SK-N-SH (cell line): ENCODE results near the gene PITHD1. TPM values are rescaled to one million over a fixed set of nuclear protein-coding genes. Genes with fewer than 3 reads are reported as not detected.

Experiments
- CTCF ChIA-PET: fragments of 300-600, 350-600 bp; formaldehyde crosslinking; extraction: SDS; loops from one replicate; lab custom pipeline; 2021; lab: Yijun Ruan, JAX
- POLR2A ChIA-PET: fragments of 350-600 bp; sonication (Branson Sonifier 250); formaldehyde crosslinking; extraction: SDS; loops from one replicate; lab custom pipeline; 2020; ENCODE audit warnings: antibody characterized with exemption, inconsistent platforms; lab: Yijun Ruan, JAX
- DNase-seq: peaks from one replicate; pipeline ENCODE4 v3.0.0; 2012
- H2AFZ ChIP-seq: fragments of 200-600 bp; sonication (generic); 2 replicates; pipeline ENCODE4 v1.8.1; 2016; ENCODE audit warnings: antibody characterized with exemption, mild to moderate bottlenecking, low read depth
- H3F3A ChIP-seq: fragments of 200-600 bp; sonication (generic); replicated peaks from 2 replicates; pipeline ENCODE3; 2016; ENCODE audit warnings: antibody characterized with exemption, mild to moderate bottlenecking; ENCODE audit not compliant: insufficient read depth
- H3K27ac ChIP-seq, 2 experiments: fragments of 200-500 bp in 1 of 2; fragments of 200-600 bp in 1 of 2; sonication (Bioruptor generic) in 1 of 2; sonication (generic), shearing (Covaris generic) in 1 of 2; 2 replicates each; pipeline versions ENCODE4 v1.5.1 to v1.6.1; 2014 to 2016; ENCODE audit warnings: low read depth in 2 of 2, inconsistent platforms in 1 of 2, low read length in 1 of 2, mild to moderate bottlenecking in 1 of 2, mixed read lengths in 1 of 2
- H3K27me3 ChIP-seq: fragments of 200-600 bp; sonication (generic), shearing (Covaris generic); 2 replicates; pipeline ENCODE4 v1.6.1; 2016; ENCODE audit warnings: mixed run types; ENCODE audit not compliant: insufficient read depth
- H3K36me3 ChIP-seq, 2 experiments: fragments of 200-500 bp in 1 of 2; fragments of 200-600 bp in 1 of 2; sonication (Bioruptor generic) in 1 of 2; sonication (generic) in 1 of 2; replicated peaks in 1 of 2; 2 replicates each; pipeline versions ENCODE3 to v1.5.1; 2014 to 2016; ENCODE audit warnings: low read length in 1 of 2, mild to moderate bottlenecking in 1 of 2; ENCODE audit not compliant: insufficient read depth in 2 of 2, control insufficient read depth in 1 of 2
- H3K4me1 ChIP-seq, 2 experiments: fragments of 200-500 bp in 1 of 2; fragments of 200-600 bp in 1 of 2; sonication (Bioruptor generic) in 1 of 2; sonication (generic), shearing (Covaris generic) in 1 of 2; 2 replicates each; pipeline versions ENCODE4 v1.5.1 to v1.6.1; 2014 to 2016; ENCODE audit warnings: low read depth in 1 of 2, low read length in 1 of 2, mixed run types in 1 of 2; ENCODE audit not compliant: insufficient read depth in 2 of 2, control insufficient read depth in 1 of 2
- H3K4me2 ChIP-seq: fragments of 200-600 bp; sonication (generic), shearing (Covaris generic); 2 replicates; pipeline ENCODE4 v1.6.1; 2017; ENCODE audit warnings: mixed run types
- H3K4me3 ChIP-seq, 2 experiments: fragments of 200-500 bp in 1 of 2; fragments of 200-600 bp in 1 of 2; sonication (Bioruptor generic) in 1 of 2; sonication (generic), shearing (Covaris generic) in 1 of 2; 2 replicates each; pipeline versions ENCODE4 v1.5.1 to v1.8.1; 2014 to 2016; ENCODE audit warnings: low read depth in 2 of 2, inconsistent platforms in 1 of 2, low read length in 1 of 2, mild to moderate bottlenecking in 1 of 2, mixed read lengths in 1 of 2, moderate library complexity in 1 of 2
- H3K79me2 ChIP-seq: fragments of 200-600 bp; sonication (generic); 2 replicates; pipeline ENCODE4 v1.8.1; 2017; ENCODE audit warnings: mild to moderate bottlenecking; ENCODE audit not compliant: insufficient read depth
- H3K9ac ChIP-seq: fragments of 200-600 bp; sonication (generic); 2 replicates; pipeline ENCODE4 v1.6.1; 2017; ENCODE audit warnings: mixed run types
- H3K9me2 ChIP-seq: fragments of 200-600 bp; sonication (generic); 2 replicates; pipeline ENCODE4 v1.6.1; 2017; ENCODE audit warnings: mixed run types
- H3K9me3 ChIP-seq: fragments of 200-600 bp; sonication (generic); 2 replicates; pipeline ENCODE4 v1.6.1; 2017; ENCODE audit warnings: mixed run types, mild to moderate bottlenecking, moderate library complexity
- H4K20me1 ChIP-seq: fragments of 200-600 bp; sonication (generic); 2 replicates; pipeline ENCODE4 v1.6.1; 2017; ENCODE audit warnings: mild to moderate bottlenecking, mixed run types; ENCODE audit not compliant: insufficient read depth
- EZH2phosphoT487 ChIP-seq: fragments of 200-600 bp; sonication (generic); IDR thresholded peaks from 2 replicates; pipeline ENCODE4 v1.6.1; 2017; ENCODE audit warnings: low read depth, mixed run types, mild to moderate bottlenecking, antibody characterized with exemption, moderate library complexity, borderline replicate concordance
- JUND ChIP-seq: IDR thresholded peaks from 2 replicates; pipeline ENCODE4 v1.4.0; 2012
- MEF2A ChIP-seq: IDR thresholded peaks from 2 replicates; pipeline ENCODE4 v1.4.0; 2012; ENCODE audit warnings: low read depth, borderline replicate concordance
- NFIC ChIP-seq: IDR thresholded peaks from 2 replicates; pipeline ENCODE4 v1.4.0; 2012; ENCODE audit warnings: borderline replicate concordance
- NRF1 ChIP-seq: IDR thresholded peaks from 2 replicates; pipeline ENCODE4 v1.6.1; 2012; ENCODE audit warnings: low read depth, mild to moderate bottlenecking, low read length
- RAD21 ChIP-seq: IDR thresholded peaks from 2 replicates; pipeline ENCODE4 v1.6.1; 2012; ENCODE audit warnings: mild to moderate bottlenecking, low read length
- SIN3A ChIP-seq: IDR thresholded peaks from 2 replicates; pipeline ENCODE4 v1.6.1; 2012; ENCODE audit warnings: low read depth, mild to moderate bottlenecking, low read length, moderate library complexity, borderline replicate concordance
- SMC3 ChIP-seq: IDR thresholded peaks from 2 replicates; pipeline ENCODE4 v1.6.1; 2012; ENCODE audit warnings: low read depth, low read length, improper control_type of control experiment
- TAF1 ChIP-seq: IDR thresholded peaks from 2 replicates; pipeline ENCODE4 v1.6.1; 2012; ENCODE audit warnings: low read depth, mild to moderate bottlenecking, low read length, moderate library complexity, borderline replicate concordance
- TEAD4 ChIP-seq: IDR thresholded peaks from 2 replicates; pipeline ENCODE4 v1.4.0; 2012; ENCODE audit warnings: mild to moderate bottlenecking, borderline replicate concordance; ENCODE audit not compliant: insufficient read depth
- YY1 ChIP-seq: IDR thresholded peaks from 2 replicates; pipeline ENCODE4 v1.4.0; 2012; ENCODE audit warnings: low read depth, mild to moderate bottlenecking
- WGBS: methylation state at CpG from one replicate; pipeline ENCODE4 v1.1.6; 2017; ENCODE audit warnings: low lambda C conversion rate; 5-methylcytosine and 5-hydroxymethylcytosine counted together
- polyA plus RNA-seq, 3 experiments: library from polyadenylated mRNA; depleted of rRNA; stranded (reverse); fragments of >200 nt; gene quantifications; 2 replicates each; pipeline ENCODE4 v1.2.3, GENCODE V29; 2012
- TF ChIP-seq, protein P1 (sequence below): IDR thresholded peaks from 2 replicates; pipeline ENCODE4 v1.4.0; 2012; ENCODE audit warnings: low read depth, borderline replicate concordance
- TF ChIP-seq, protein P2 (sequence below): IDR thresholded peaks from 2 replicates; pipeline ENCODE4 v1.6.1; 2012; ENCODE audit warnings: mild to moderate bottlenecking, low read depth, low read length, moderate library complexity
- TF ChIP-seq, protein P3 (sequence below): fragments of 150-350 bp; IDR thresholded peaks from 2 replicates; pipeline ENCODE4 v1.6.1; 2017; ENCODE audit warnings: antibody characterized with exemption, low read length, low read depth, borderline replicate concordance
- TF ChIP-seq, protein P4 (sequence below): fragments of 200-600 bp; sonication (generic); IDR thresholded peaks from 2 replicates; pipeline ENCODE4 v1.6.1; 2017; ENCODE audit warnings: antibody characterized with exemption, mild to moderate bottlenecking, moderate library complexity
- TF ChIP-seq, protein P5 (sequence below): IDR thresholded peaks from 2 replicates; pipeline ENCODE4; 2012

PITHD1 gene
- polyA plus RNA-seq, 1 of the 3 experiments (the other 2 are of a cell fraction), result 36.3 TPM

DNA sequence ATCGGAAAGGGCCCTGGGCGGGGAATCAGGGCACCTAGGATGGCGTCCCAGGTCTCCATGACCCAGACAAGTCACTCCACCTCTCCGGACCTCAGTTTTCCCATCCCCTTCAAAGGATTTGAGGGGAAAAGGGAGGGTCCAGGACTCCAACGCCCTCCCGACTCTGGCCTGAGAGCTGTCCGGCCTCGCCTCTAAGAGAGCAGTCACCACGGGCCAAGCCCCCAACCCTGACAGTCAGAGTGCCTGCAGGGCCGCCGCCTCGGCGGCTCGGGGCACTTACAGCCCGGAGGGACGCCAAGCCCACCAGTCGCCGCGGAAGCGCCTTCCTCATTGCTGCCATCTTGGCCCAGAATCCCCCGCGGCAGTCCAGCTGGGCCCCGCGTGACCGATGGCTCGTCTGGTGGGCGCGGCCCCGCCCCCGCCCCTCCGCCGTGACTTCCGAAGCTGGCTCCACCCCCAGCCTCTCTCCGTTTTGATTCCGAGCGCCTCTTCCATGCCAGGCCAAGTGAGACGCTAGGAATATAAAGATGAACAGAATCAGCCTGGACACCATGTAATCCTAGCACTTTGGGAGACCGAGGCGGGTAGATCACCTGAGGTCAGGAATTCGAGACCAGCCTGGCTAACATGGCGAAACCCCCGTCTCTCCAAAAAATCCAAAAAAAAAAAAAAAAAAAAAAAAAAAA, 47.0 kb downstream of the PITHD1 start, which contains the start of gene HMGCL (continued):
- TF ChIP-seq, protein P1, sequence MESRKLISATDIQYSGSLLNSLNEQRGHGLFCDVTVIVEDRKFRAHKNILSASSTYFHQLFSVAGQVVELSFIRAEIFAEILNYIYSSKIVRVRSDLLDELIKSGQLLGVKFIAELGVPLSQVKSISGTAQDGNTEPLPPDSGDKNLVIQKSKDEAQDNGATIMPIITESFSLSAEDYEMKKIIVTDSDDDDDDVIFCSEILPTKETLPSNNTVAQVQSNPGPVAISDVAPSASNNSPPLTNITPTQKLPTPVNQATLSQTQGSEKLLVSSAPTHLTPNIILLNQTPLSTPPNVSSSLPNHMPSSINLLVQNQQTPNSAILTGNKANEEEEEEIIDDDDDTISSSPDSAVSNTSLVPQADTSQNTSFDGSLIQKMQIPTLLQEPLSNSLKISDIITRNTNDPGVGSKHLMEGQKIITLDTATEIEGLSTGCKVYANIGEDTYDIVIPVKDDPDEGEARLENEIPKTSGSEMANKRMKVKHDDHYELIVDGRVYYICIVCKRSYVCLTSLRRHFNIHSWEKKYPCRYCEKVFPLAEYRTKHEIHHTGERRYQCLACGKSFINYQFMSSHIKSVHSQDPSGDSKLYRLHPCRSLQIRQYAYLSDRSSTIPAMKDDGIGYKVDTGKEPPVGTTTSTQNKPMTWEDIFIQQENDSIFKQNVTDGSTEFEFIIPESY, result peak; percentile 51; the same call in 1 of the 2 replicates
- TF ChIP-seq EZH2phosphoT487, result no peak
- TF ChIP-seq SIN3A, result peak; percentile 87; the same call in 1 of the 2 replicates
- TF ChIP-seq, all 33 proteins: peak for 13

DNA sequence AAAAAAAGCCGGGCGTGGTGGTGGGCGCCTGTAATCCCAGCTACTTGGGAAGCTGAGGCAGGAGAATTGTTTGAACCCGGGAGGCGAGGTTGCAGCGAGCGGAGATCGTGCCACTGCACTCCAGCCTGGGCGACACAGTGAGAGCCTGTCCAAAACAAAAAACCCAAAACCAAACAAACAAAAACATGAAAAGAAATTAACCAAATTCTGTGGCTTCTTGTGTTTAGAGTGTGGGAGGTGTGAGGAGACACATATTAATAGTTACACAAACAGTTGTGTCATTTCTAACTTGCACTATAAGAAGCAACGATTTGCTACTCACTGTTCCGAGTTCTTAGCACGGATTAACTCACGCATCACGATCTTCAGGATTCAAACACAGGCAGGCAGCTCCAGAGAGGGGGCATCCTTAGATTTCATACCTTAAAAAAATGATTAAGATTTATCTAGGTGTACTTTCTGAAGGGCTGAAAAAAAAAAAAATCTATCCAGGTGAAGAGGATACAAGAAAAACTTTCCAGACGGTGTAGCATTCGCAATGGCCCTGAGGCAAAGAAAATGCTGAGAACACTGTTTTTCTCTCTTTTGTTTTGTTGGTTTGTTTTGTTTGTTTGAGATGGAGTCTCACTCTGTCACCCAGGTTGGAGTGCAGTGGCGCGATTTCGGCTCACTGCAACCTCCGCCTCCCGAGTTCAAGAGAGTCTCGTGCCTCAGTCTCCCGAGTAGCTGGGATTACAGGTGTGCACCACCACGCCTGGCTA, 47.7 kb downstream of the PITHD1 start:
- H3F3A ChIP-seq, result no peaks in the 10 kb centered on the region
- DNase-seq, result no peak
- peak overlapping the region; percentile 84 to 95; a peak in 3 of 4 replicates for H3K4me3 ChIP-seq
- peak overlapping the region; percentile 92 for H2AFZ ChIP-seq
- H3K9me3 ChIP-seq, result no peaks in the 10 kb centered on the region
- TF ChIP-seq JUND (no peak), NRF1 (no peak), MEF2A (no peak), TEAD4 (no peak), YY1 (no peak), RAD21 (no peak), NFIC (no peak), TAF1 (no peak), SMC3 (no peak)
- TF ChIP-seq, protein P2, sequence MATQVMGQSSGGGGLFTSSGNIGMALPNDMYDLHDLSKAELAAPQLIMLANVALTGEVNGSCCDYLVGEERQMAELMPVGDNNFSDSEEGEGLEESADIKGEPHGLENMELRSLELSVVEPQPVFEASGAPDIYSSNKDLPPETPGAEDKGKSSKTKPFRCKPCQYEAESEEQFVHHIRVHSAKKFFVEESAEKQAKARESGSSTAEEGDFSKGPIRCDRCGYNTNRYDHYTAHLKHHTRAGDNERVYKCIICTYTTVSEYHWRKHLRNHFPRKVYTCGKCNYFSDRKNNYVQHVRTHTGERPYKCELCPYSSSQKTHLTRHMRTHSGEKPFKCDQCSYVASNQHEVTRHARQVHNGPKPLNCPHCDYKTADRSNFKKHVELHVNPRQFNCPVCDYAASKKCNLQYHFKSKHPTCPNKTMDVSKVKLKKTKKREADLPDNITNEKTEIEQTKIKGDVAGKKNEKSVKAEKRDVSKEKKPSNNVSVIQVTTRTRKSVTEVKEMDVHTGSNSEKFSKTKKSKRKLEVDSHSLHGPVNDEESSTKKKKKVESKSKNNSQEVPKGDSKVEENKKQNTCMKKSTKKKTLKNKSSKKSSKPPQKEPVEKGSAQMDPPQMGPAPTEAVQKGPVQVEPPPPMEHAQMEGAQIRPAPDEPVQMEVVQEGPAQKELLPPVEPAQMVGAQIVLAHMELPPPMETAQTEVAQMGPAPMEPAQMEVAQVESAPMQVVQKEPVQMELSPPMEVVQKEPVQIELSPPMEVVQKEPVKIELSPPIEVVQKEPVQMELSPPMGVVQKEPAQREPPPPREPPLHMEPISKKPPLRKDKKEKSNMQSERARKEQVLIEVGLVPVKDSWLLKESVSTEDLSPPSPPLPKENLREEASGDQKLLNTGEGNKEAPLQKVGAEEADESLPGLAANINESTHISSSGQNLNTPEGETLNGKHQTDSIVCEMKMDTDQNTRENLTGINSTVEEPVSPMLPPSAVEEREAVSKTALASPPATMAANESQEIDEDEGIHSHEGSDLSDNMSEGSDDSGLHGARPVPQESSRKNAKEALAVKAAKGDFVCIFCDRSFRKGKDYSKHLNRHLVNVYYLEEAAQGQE, result no peak
- TF ChIP-seq, protein P3, sequence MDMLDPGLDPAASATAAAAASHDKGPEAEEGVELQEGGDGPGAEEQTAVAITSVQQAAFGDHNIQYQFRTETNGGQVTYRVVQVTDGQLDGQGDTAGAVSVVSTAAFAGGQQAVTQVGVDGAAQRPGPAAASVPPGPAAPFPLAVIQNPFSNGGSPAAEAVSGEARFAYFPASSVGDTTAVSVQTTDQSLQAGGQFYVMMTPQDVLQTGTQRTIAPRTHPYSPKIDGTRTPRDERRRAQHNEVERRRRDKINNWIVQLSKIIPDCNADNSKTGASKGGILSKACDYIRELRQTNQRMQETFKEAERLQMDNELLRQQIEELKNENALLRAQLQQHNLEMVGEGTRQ, result no peak
- TF ChIP-seq, protein P4, sequence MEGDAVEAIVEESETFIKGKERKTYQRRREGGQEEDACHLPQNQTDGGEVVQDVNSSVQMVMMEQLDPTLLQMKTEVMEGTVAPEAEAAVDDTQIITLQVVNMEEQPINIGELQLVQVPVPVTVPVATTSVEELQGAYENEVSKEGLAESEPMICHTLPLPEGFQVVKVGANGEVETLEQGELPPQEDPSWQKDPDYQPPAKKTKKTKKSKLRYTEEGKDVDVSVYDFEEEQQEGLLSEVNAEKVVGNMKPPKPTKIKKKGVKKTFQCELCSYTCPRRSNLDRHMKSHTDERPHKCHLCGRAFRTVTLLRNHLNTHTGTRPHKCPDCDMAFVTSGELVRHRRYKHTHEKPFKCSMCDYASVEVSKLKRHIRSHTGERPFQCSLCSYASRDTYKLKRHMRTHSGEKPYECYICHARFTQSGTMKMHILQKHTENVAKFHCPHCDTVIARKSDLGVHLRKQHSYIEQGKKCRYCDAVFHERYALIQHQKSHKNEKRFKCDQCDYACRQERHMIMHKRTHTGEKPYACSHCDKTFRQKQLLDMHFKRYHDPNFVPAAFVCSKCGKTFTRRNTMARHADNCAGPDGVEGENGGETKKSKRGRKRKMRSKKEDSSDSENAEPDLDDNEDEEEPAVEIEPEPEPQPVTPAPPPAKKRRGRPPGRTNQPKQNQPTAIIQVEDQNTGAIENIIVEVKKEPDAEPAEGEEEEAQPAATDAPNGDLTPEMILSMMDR, result no peak
- TF ChIP-seq, protein P5, sequence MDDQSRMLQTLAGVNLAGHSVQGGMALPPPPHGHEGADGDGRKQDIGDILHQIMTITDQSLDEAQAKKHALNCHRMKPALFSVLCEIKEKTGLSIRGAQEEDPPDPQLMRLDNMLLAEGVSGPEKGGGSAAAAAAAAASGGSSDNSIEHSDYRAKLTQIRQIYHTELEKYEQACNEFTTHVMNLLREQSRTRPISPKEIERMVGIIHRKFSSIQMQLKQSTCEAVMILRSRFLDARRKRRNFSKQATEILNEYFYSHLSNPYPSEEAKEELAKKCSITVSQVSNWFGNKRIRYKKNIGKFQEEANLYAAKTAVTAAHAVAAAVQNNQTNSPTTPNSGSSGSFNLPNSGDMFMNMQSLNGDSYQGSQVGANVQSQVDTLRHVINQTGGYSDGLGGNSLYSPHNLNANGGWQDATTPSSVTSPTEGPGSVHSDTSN, result no peak
- CTCF ChIA-PET, result interaction anchor here (1.3 to 3.1 kb wide), 4 partner anchors 10 to 91 kb away, joined by 3 to 17 read pairs (median 6); no protein-coding TSS in a partner anchor
- no peaks in the 10 kb centered on the region for H3K36me3 ChIP-seq
- no peaks in the 10 kb centered on the region for H4K20me1 ChIP-seq
- H3K27me3 ChIP-seq, result no peaks in the 10 kb centered on the region
- peak overlapping the region in 1 of 2 experiments; percentile 82; a peak in 1 of 4 replicates for H3K27ac ChIP-seq
- peak overlapping the region; percentile 90; the same call in 1 of the 2 replicates for H3K4me2 ChIP-seq
- WGBS, result 65% methylated on average over 24 of the region's 24 CpGs
- POLR2A ChIA-PET, result interaction anchor here (0.6 to 1.6 kb wide), 10 partner anchors 10 to 83 kb away, joined by 3 to 7 read pairs (median 4); partner anchors contain the start of genes ELOA, GALE and PITHD1
- H3K4me1 ChIP-seq, result peaks cover 2 to 8% of the 10 kb centered on the region in 2 experiments; a peak in 2 of 4 replicates
- H3K79me2 ChIP-seq, result peaks cover 17% of the 10 kb centered on the region; the same call in 1 of the 2 replicates
- no peaks in the 10 kb centered on the region for H3K9me2 ChIP-seq
- H3K9ac ChIP-seq, result peak overlapping the region; percentile 97; the same call in 1 of the 2 replicates
